GM23248 (cell line): ENCODE results near the gene IFT88. TPM values are rescaled to one million over a fixed set of nuclear protein-coding genes. Genes with fewer than 3 reads are reported as not detected.
A peak's percentile ranks its signal among the peaks of the same experiment; 100 is the strongest.

ENCODE experiments used
- DNase-seq: peaks from one replicate; pipeline ENCODE4 v3.0.0-alpha.2; 2015
- H2AFZ ChIP-seq: fragments of 200-600 bp; sonication (generic); 2 replicates; pipeline ENCODE4 v1.6.1; 2016; ENCODE audit warnings: antibody characterized with exemption
- H3F3A ChIP-seq: fragments of 200-600 bp; sonication (generic); 2 replicates; pipeline ENCODE4 v1.6.1; 2016; ENCODE audit warnings: mild to moderate bottlenecking, antibody characterized with exemption, mixed run types; ENCODE audit not compliant: insufficient read depth
- H3K27ac ChIP-seq: fragments of 200-600 bp; sonication (generic); 2 replicates; pipeline ENCODE4 v1.5.1; 2016; ENCODE audit warnings: mild to moderate bottlenecking
- H3K27me3 ChIP-seq: fragments of 200-600 bp; sonication (generic); replicated peaks from 2 replicates; pipeline ENCODE4 v1.6.1; 2016; ENCODE audit warnings: mild to moderate bottlenecking; ENCODE audit not compliant: insufficient read depth
- H3K36me3 ChIP-seq: fragments of 200-600 bp; sonication (generic); 2 replicates; pipeline ENCODE4 v1.6.1; 2016; ENCODE audit warnings: low read depth, mild to moderate bottlenecking
- H3K4me1 ChIP-seq: fragments of 200-600 bp; sonication (generic); 2 replicates; pipeline ENCODE4 v1.6.1; 2016; ENCODE audit warnings: mild to moderate bottlenecking; ENCODE audit not compliant: insufficient read depth
- H3K4me2 ChIP-seq: fragments of 200-600 bp; sonication (generic); one replicate; pipeline ENCODE4 v1.6.1; 2016; ENCODE audit warnings: mild to moderate bottlenecking; ENCODE audit not compliant: unreplicated experiment
- H3K4me3 ChIP-seq: fragments of 200-600 bp; sonication (generic); 2 replicates; pipeline ENCODE4 v1.5.1; 2016; ENCODE audit warnings: mild to moderate bottlenecking
- H3K79me2 ChIP-seq: fragments of 200-600 bp; sonication (generic); 2 replicates; pipeline ENCODE4 v1.6.1; 2016; ENCODE audit warnings: mild to moderate bottlenecking; ENCODE audit not compliant: insufficient read depth
- H3K9ac ChIP-seq: fragments of 200-600 bp; sonication (generic); 2 replicates; pipeline ENCODE4 v1.6.1; 2016; ENCODE audit warnings: mild to moderate bottlenecking
- H3K9me2 ChIP-seq: fragments of 200-600 bp; sonication (generic); 2 replicates; pipeline ENCODE4 v1.6.1; 2016; ENCODE audit warnings: mixed run types, mild to moderate bottlenecking, moderate library complexity; ENCODE audit not compliant: insufficient read depth
- H3K9me3 ChIP-seq: fragments of 200-600 bp; sonication (generic); one replicate; pipeline ENCODE4 v1.6.1; 2017; ENCODE audit warnings: low read depth
- H4K20me1 ChIP-seq: fragments of 200-600 bp; sonication (generic); 2 replicates; pipeline ENCODE4 v1.6.0; 2016; ENCODE audit not compliant: insufficient read depth
- EZH2 ChIP-seq: fragments of 200-600 bp; sonication (generic); IDR thresholded peaks from 2 replicates; pipeline ENCODE4 v1.6.1; 2018; ENCODE audit warnings: antibody characterized with exemption, mild to moderate bottlenecking; ENCODE audit not compliant: insufficient read depth, poor library complexity, severe bottlenecking
- EZH2phosphoT487 ChIP-seq: fragments of 200-600 bp; sonication (generic); IDR thresholded peaks from 2 replicates; pipeline ENCODE4 v1.6.1; 2018; ENCODE audit warnings: antibody characterized with exemption, moderate library complexity, mild to moderate bottlenecking, low read depth; ENCODE audit not compliant: insufficient read depth
- WGBS, 2 experiments: methylation state at CpG; one replicate each; pipeline ENCODE4 v1.1.6; 2015 to 2017; ENCODE audit warnings: low lambda C conversion rate in 2 of 2, low coverage in 1 of 2; ENCODE audit errors: missing lambda C conversion rate in 2 of 2; 5-methylcytosine and 5-hydroxymethylcytosine counted together
- in situ Hi-C: fragments of 300-500 bp; cut with MboI; formaldehyde crosslinking; loops from 2 replicates; pipeline ENCODE4 v1.15.0; 2020
- polyA plus RNA-seq: library from polyadenylated mRNA; unstranded; fragments of >200 nt; fragmentation: Nextera tagmentation; extraction: Ambion mirVana; gene quantifications from 2 replicates; pipeline ENCODE4 v1.2.1, GENCODE V29; 2016
- small RNA-seq: library from RNA; depleted of rRNA; stranded (forward); fragments of <200 nt; gene quantifications from one replicate; pipeline ENCODE3, GENCODE V24; 2014; ENCODE audit warnings: low read depth, low replicate concordance
- total RNA-seq: library from RNA; depleted of rRNA; stranded (reverse); fragments of >200 nt; shearing (Covaris generic); gene quantifications from 2 replicates; pipeline ENCODE4 v1.2.3, GENCODE V29; 2014; rRNA removed

Gene IFT88
- total and polyA plus RNA-seq, 2 experiments from 2014 or later = 10.3 to 11.4 TPM

DNA sequence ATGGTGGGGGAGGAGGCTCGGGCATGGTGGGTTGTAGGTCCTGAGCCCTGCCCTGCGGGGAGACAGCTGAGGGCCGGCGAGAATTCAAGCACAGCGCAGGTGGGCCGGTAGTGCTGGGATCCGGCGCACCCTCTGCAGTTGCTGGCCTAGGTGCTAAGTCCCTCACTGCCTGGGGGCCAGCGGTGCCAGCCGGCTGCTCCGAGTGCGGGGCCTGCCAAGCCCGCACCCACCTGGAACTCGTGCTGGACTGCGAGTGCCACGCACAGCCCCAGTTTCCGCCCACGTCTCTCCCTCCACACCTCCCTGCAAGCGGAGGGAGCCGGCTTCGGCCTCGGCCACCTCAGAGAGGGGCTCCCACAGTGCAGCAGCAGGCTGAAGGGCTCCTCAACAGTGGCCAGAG, 173.1 kb downstream of the IFT88 start:
- TF ChIP-seq EZH2 = no peak
- no peak for TF ChIP-seq EZH2phosphoT487
- 97 to 98% methylated on average over 22 of the region's 22 CpGs for WGBS, 2 experiments
- H3K9me3 ChIP-seq = no peaks in the 10 kb centered on the region
- no peaks in the 10 kb centered on the region for H3K9me2 ChIP-seq
- H3K4me3 ChIP-seq = no peak overlapping the region
- no peak overlapping the region for H3K4me2 ChIP-seq
- H3K9ac ChIP-seq = no peak overlapping the region
- H2AFZ ChIP-seq = no peak overlapping the region
- no peaks in the 10 kb centered on the region for H3K79me2 ChIP-seq
- no peak for DNase-seq
- no peaks in the 10 kb centered on the region for H3K36me3 ChIP-seq
- H3K27me3 ChIP-seq = no peaks in the 10 kb centered on the region
- H3K27ac ChIP-seq = no peak overlapping the region
- in situ Hi-C loops = no loop called here
- no peaks in the 10 kb centered on the region for H3F3A ChIP-seq
- H4K20me1 ChIP-seq = no peaks in the 10 kb centered on the region
- H3K4me1 ChIP-seq = no peaks in the 10 kb centered on the region

Small RNA genes within 50 kb of the gene (small RNA-seq; reads per million reads assigned to genes)
- 0.99 reads per million, percentile 42 among the genes with 10 or more reads in this experiment for gene RNU2-7P

Other genes with a start within 250 kb of the IFT88 start
- 6.7 and 11.3 TPM in 2 replicates for gene CRYL1, start 41.3 kb upstream of the IFT88 start, total RNA-seq
- 15.5 and 16.1 TPM in 2 replicates for gene CRYL1, start 41.3 kb upstream of the IFT88 start, polyA plus RNA-seq
- 0.54 TPM in 1 of 2 replicates, not detected in the other for gene IL17D, start 136.5 kb downstream of the IFT88 start, total RNA-seq
- 0.28 and 0.51 TPM in 2 replicates for gene IL17D, start 136.5 kb downstream of the IFT88 start, polyA plus RNA-seq
- gene EEF1AKMT1, start 206.8 kb downstream of the IFT88 start, total RNA-seq = 9.1 and 13.7 TPM in 2 replicates
- gene EEF1AKMT1, start 206.8 kb downstream of the IFT88 start, polyA plus RNA-seq = 23.0 and 23.1 TPM in 2 replicates